Lower lobe of right lung (tissue), 2 donors: ENCODE measurements around the gene TTC39A. TPM values are rescaled to one million over a fixed set of nuclear protein-coding genes. Genes with fewer than 3 reads are reported as not detected.

Experiments used
- ATAC-seq, 2 donors: fragments of 200-7000 bp; cut with Tn5 transposase; one replicate each; pipeline ENCODE4 v1.9.1; 2020 to 2022; ENCODE audit warnings: mild to moderate bottlenecking in 2 of 2, moderate library complexity in 2 of 2
- DNase-seq: peaks from one replicate; pipeline ENCODE4 v3.0.0-alpha.2; 2020
- H3K27ac ChIP-seq: fragments of 200-600 bp; one replicate; pipeline ENCODE4 v1.8.0; 2022
- H3K27me3 ChIP-seq: fragments of 200-600 bp; one replicate; pipeline ENCODE4 v1.8.0; 2022; ENCODE audit warnings: low read depth
- H3K36me3 ChIP-seq: fragments of 200-600 bp; one replicate; pipeline ENCODE4 v1.8.0; 2022; ENCODE audit warnings: mild to moderate bottlenecking
- H3K4me1 ChIP-seq: fragments of 200-600 bp; one replicate; pipeline ENCODE4 v1.8.0; 2022
- H3K4me3 ChIP-seq: fragments of 200-600 bp; one replicate; pipeline ENCODE4 v1.8.0; 2022; ENCODE audit warnings: mild to moderate bottlenecking
- H3K9me3 ChIP-seq: fragments of 200-600 bp; one replicate; pipeline ENCODE4 v1.8.0; 2022
- CTCF ChIP-seq: fragments of 200-600 bp; IDR thresholded peaks from one replicate; pipeline ENCODE4 v1.8.0; 2022; ENCODE audit warnings: antibody characterized with exemption, mild to moderate bottlenecking
- intact Hi-C: fragments of 100-400 bp; cut with DNase I; formaldehyde crosslinking; loops from one replicate; pipeline ENCODE4 v1.11.0; 2022
- long read RNA-seq: library from polyadenylated mRNA; unstranded; transcript quantifications from one replicate; pipeline ENCODE4 v2.0.0, GENCODE V29; 2021
- total RNA-seq: library from RNA; stranded (reverse); fragmentation: NEBNext Ultra II Directional; extraction: Animal tissue kit (Norgen Biotek cat#: 25700); gene quantifications from one replicate; pipeline ENCODE4 v1.2.1, GENCODE V29; 2021
- donor health status: DM: no; HTN: yes; CAD: no; lungs with severe emphysema.

Gene TTC39A
- 34.9 TPM for total RNA-seq
- long read RNA-seq, transcript TTC39A-201 (18 exons, 2,173 nt) = major isoform, 5 of 55 reads
- long read RNA-seq, partial matches to known transcripts = 8 of 55 reads
- long read RNA-seq, other reads (novel, unspliced or antisense) = 39 of 55 reads

GRCh38 chr1:51330331-51331201 lies at the start of gene TTC39A:
TTC39A (minus strand) TSS chr1:51330562; CDS start chr1:51330477, 85 bp downstream.
- peak within 1 kb of the TSS; percentile 50 for H3K4me3 ChIP-seq
- no peaks in the 10 kb centered on the region for H3K9me3 ChIP-seq
- no peaks in the 10 kb centered on the region for H3K27me3 ChIP-seq
- DNase-seq (no peak), ATAC-seq (peak; percentile 8 to 11)
- H3K4me1 ChIP-seq = peaks cover 16% of the 10 kb centered on the region
- peak within 1 kb of the TSS; percentile 71 for H3K27ac ChIP-seq
- intact Hi-C loops = no loop called here
- no peak for TF ChIP-seq CTCF
- no peaks in the 10 kb centered on the region for H3K36me3 ChIP-seq

- H3K27ac ChIP-seq = no peak overlapping the region
- no peak for TF ChIP-seq CTCF
- H3K36me3 ChIP-seq = peaks cover 33% of the 10 kb centered on the region
- no peak overlapping the region for H3K4me3 ChIP-seq
- intact Hi-C loops = no loop called here
- no peak for ATAC-seq
- H3K9me3 ChIP-seq = no peaks in the 10 kb centered on the region
- no peaks in the 10 kb centered on the region for H3K4me1 ChIP-seq
- no peaks in the 10 kb centered on the region for H3K27me3 ChIP-seq
- no peak for DNase-seq
Measured at GRCh38 chr1:51378871-51379270, 48.5 kb upstream of the TTC39A start.

GRCh38 chr1:51373898-51374297 lies 43.5 kb upstream of the TTC39A start:
- no peaks in the 10 kb centered on the region for H3K4me1 ChIP-seq
- ATAC-seq (no peak), DNase-seq (no peak)
- no peak overlapping the region for H3K27ac ChIP-seq
- no peak for TF ChIP-seq CTCF
- peaks cover 66% of the 10 kb centered on the region for H3K36me3 ChIP-seq
- no peak overlapping the region for H3K4me3 ChIP-seq
- H3K9me3 ChIP-seq = no peaks in the 10 kb centered on the region
- no peaks in the 10 kb centered on the region for H3K27me3 ChIP-seq
- intact Hi-C loops = no loop called here

GRCh38 chr1:51372561-51372960 lies 42.2 kb upstream of the TTC39A start:
- intact Hi-C loops = no loop called here
- Histone ChIP-seq H3K9me3 (no peaks in the 10 kb centered on the region), H3K27me3 (no peaks in the 10 kb centered on the region), H3K4me3 (no peak overlapping the region), H3K27ac (no peak overlapping the region), H3K4me1 (no peaks in the 10 kb centered on the region), H3K36me3 (peaks cover 69% of the 10 kb centered on the region)
- DNase-seq = no peak
- no peak for TF ChIP-seq CTCF
- no peak for ATAC-seq

- TF ChIP-seq CTCF = no peak
- H3K4me1 ChIP-seq = no peaks in the 10 kb centered on the region
- no peaks in the 10 kb centered on the region for H3K9me3 ChIP-seq
- intact Hi-C loops = no loop called here
- ATAC-seq (no peak), DNase-seq (no peak)
- H3K36me3 ChIP-seq = peaks cover 73% of the 10 kb centered on the region
- H3K27me3 ChIP-seq = no peaks in the 10 kb centered on the region
- no peak overlapping the region for H3K27ac ChIP-seq
- no peak overlapping the region for H3K4me3 ChIP-seq
Measured at GRCh38 chr1:51369171-51369570, 38.8 kb upstream of the TTC39A start.
